ENCODE measurements around the gene CCDC88B. TPM values are rescaled to one million over a fixed set of nuclear protein-coding genes. Genes with fewer than 3 reads are reported as not detected.
A peak's percentile ranks its signal among the peaks of the same experiment; 100 is the strongest.

CCDC88B gene
- total and polyA plus RNA-seq, 9 of the 15 experiments (the other 6 are each of a cell fraction or from before 2014, with no cell fraction given) = 0.13 to 18.1 (median 7.9) TPM

- TF ChIP-seq IRF2 (CRISPR knock-in tag; IDR thresholded peaks at IDR 0.05) (no peak), MTA1 (IDR thresholded peaks at IDR 0.05; ENCODE audit: borderline replicate concordance) (no peak), HBP1 (CRISPR knock-in tag; IDR thresholded peaks at IDR 0.05) (no peak; the same call in 1 of the 2 replicates), RFX7 (CRISPR knock-in tag; IDR thresholded peaks at IDR 0.05) (no peak), SMARCC2 (IDR thresholded peaks at IDR 0.05; ENCODE audit: low read depth) (no peak), SMAD1 (IDR thresholded peaks at IDR 0.05; ENCODE audit: low read depth, low read length, partially characterized antibody) (no peak), CBFA2T3 (IDR thresholded peaks at IDR 0.05) (no peak), ZNF431 (CRISPR knock-in tag; IDR thresholded peaks at IDR 0.05) (no peak), ZNF140 (CRISPR knock-in tag; IDR thresholded peaks at IDR 0.05) (no peak), ESRRA (IDR thresholded peaks at IDR 0.05; ENCODE audit: borderline replicate concordance, low read depth) (peak; percentile 67), ZBED1 (IDR thresholded peaks at IDR 0.05) (0 out of 2 replicates have a peak, but pooled peaks have one; percentile 19), PCBP2 (IDR thresholded peaks at IDR 0.05; ENCODE audit: low read depth, low read length, poor library complexity, severe bottlenecking) (no peak), MECOM (CRISPR knock-in tag; IDR thresholded peaks at IDR 0.05) (no peak), BMI1 (IDR thresholded peaks at IDR 0.05; ENCODE audit: low read length) (no peak), KLF10 (CRISPR knock-in tag; IDR thresholded peaks at IDR 0.05) (no peak), ZNF518B (CRISPR knock-in tag; IDR thresholded peaks at IDR 0.05) (no peak), ZHX1 (conservative IDR thresholded peaks at IDR 0.05; ENCODE audit: low read length) (no peak)
Measured at GRCh38 chr11:64305691-64306562, 34.1 kb upstream of the CCDC88B start (continued).
